HL-60 (cell line): Measurements from ENCODE around the gene HLCS.

ENCODE experiments used
- GABPA ChIP-seq: IDR thresholded peaks from 2 replicates; pipeline ENCODE4 v1.6.1; 2012; ENCODE audit warnings: low read depth
- POLR2AphosphoS5 ChIP-seq: IDR thresholded peaks from 2 replicates; pipeline ENCODE4 v1.6.1; 2012; ENCODE audit warnings: low read depth
- TF ChIP-seq, protein P1 (sequence below): IDR thresholded peaks from one replicate; pipeline ENCODE4 v1.5.1; 2011; ENCODE audit warnings: low read length, control low read depth, inconsistent platforms; ENCODE audit not compliant: insufficient read depth

DNA sequence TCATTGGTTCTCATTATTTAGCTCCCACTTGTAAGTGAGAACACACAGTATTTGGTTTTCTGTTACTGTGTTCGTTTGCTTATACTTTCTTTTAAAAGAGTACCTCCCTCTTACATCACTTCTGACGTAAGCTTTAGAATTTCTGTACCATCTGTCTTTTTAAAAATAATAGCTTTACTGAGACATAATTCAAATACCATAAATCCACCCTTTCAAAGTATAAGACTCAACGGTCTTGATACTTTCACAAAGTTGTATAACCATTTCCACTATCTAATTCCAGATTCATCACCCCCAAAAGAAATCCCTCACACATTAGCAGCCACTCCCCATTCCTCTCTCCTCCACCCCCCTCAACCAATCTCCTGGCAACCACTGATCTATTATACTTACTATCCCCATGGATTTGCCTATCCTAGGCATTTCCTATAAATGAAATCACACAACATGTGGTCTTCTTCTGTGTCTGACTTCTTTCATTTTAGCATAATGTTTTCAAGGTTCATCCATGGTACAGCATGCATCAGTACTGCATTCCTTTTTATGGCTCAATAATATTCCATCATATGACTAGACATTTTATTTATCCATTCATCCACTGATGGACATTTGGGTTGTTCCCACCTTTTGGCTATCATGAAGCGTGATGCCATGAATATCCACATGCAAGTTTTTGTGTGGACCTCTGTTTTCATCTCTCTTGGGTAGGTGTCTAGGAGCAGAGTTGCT lies 104.7 kb downstream of the HLCS start:
- TF ChIP-seq, protein P1, sequence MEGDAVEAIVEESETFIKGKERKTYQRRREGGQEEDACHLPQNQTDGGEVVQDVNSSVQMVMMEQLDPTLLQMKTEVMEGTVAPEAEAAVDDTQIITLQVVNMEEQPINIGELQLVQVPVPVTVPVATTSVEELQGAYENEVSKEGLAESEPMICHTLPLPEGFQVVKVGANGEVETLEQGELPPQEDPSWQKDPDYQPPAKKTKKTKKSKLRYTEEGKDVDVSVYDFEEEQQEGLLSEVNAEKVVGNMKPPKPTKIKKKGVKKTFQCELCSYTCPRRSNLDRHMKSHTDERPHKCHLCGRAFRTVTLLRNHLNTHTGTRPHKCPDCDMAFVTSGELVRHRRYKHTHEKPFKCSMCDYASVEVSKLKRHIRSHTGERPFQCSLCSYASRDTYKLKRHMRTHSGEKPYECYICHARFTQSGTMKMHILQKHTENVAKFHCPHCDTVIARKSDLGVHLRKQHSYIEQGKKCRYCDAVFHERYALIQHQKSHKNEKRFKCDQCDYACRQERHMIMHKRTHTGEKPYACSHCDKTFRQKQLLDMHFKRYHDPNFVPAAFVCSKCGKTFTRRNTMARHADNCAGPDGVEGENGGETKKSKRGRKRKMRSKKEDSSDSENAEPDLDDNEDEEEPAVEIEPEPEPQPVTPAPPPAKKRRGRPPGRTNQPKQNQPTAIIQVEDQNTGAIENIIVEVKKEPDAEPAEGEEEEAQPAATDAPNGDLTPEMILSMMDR = no peak
- TF ChIP-seq GABPA = no peak
- TF ChIP-seq POLR2AphosphoS5 = no peak
